GM12878 (cell line): Measurements from ENCODE around the gene UBE2C. TPM values are rescaled to one million over a fixed set of nuclear protein-coding genes. Genes with fewer than 3 reads are reported as not detected.
"Not testable (repeated sequence)": the region's sequence is repeated elsewhere in the genome, so short reads cannot be mapped to it uniquely, and the experiment has no call there.

Source experiments
- ATAC-seq: fragments of 200-7000 bp; cut with Tn5 transposase; 3 replicates; pipeline ENCODE4 v1.9.1; 2020; ENCODE audit warnings: mild to moderate bottlenecking, moderate library complexity
- BruUV-seq: library from RNA; stranded (reverse); fragments of 400-500 nt; replicated peaks from 2 replicates; lab custom pipeline; 2021; lab: Mats Ljungman, UMichigan
- CTCF ChIA-PET: fragments of 300-600 bp; sonication (Branson Sonifier 250); formaldehyde crosslinking; extraction: SDS; loops from one replicate; lab custom pipeline; 2021; ENCODE audit warnings: inconsistent platforms; lab: Yijun Ruan, JAX
- POLR2A ChIA-PET: fragments of 350-600 bp; formaldehyde crosslinking; extraction: SDS; loops from one replicate; lab custom pipeline; 2021; ENCODE audit warnings: inconsistent platforms; lab: Charles Lee
- RAD21 ChIA-PET: fragments of 300-600 bp; sonication (Branson Sonifier 250); formaldehyde crosslinking; loops from one replicate; lab custom pipeline; 2023; ENCODE audit warnings: antibody characterized with exemption; ENCODE audit not compliant: unreplicated experiment; lab: Charles Lee
- SMC1A ChIA-PET: fragments of 300-600 bp; sonication (Branson Sonifier 250); formaldehyde crosslinking; loops from one replicate; lab custom pipeline; 2023; ENCODE audit not compliant: unreplicated experiment, uncharacterized antibody; lab: Charles Lee
- DNase-seq: peaks from one replicate; pipeline ENCODE4 v3.0.0-alpha.2; 2011; ENCODE audit warnings: low read depth, low spot score
- FAIRE-seq: peaks from 3 replicates; lab custom pipeline; 2011; peaks lifted over from hg19 to GRCh38; lab: Jason Lieb, UNC
- H2AFZ ChIP-seq: 2 replicates; pipeline ENCODE4 v1.6.0; 2011; ENCODE audit warnings: low read depth, low read length, control low read depth; ENCODE audit not compliant: control insufficient read depth
- H3K27ac ChIP-seq: 2 replicates; pipeline ENCODE4 v1.5.1; 2011; ENCODE audit warnings: control low read depth; ENCODE audit not compliant: control insufficient read depth, insufficient read depth
- H3K27me3 ChIP-seq, 2 experiments: replicated peaks in 1 of 2; 2 replicates each; pipeline versions ENCODE4 v1.6.0 to v1.6.1; 2011; ENCODE audit warnings: low read length in 1 of 2; ENCODE audit not compliant: control insufficient read depth in 2 of 2, insufficient read depth in 2 of 2
- H3K36me3 ChIP-seq, 2 experiments: 2 replicates each; pipeline ENCODE4 v1.5.1; 2011; ENCODE audit warnings: low read length in 1 of 2; ENCODE audit not compliant: control insufficient read depth in 2 of 2, insufficient read depth in 2 of 2
- H3K4me1 ChIP-seq: 2 replicates; pipeline ENCODE4 v1.6.1; 2011; ENCODE audit warnings: mild to moderate bottlenecking, low read length, moderate library complexity, mixed read lengths; ENCODE audit not compliant: control insufficient read depth, insufficient read depth
- H3K4me2 ChIP-seq: 2 replicates; pipeline ENCODE4 v1.6.0; 2011; ENCODE audit warnings: control low read depth; ENCODE audit not compliant: control insufficient read depth, insufficient read depth
- H3K4me3 ChIP-seq: fragments of 200-600 bp; sonication (generic); 2 replicates; pipeline ENCODE4 v1.5.1; 2016
- H3K79me2 ChIP-seq: 2 replicates; pipeline ENCODE4 v1.6.0; 2011; ENCODE audit warnings: low read length; ENCODE audit not compliant: control insufficient read depth, insufficient read depth
- H3K9ac ChIP-seq: 2 replicates; pipeline ENCODE4 v1.8.0; 2011; ENCODE audit warnings: low read length, control low read depth, mixed read lengths; ENCODE audit not compliant: control insufficient read depth, insufficient read depth
- H3K9me3 ChIP-seq: replicated peaks from 3 replicates; pipeline ENCODE4 v1.5.1; 2011; ENCODE audit warnings: mild to moderate bottlenecking, low read length; ENCODE audit not compliant: control insufficient read depth, insufficient read depth
- H4K20me1 ChIP-seq: 2 replicates; pipeline ENCODE4 v1.6.0; 2011; ENCODE audit not compliant: control insufficient read depth, insufficient read depth
- EGR1 ChIP-seq, 2 experiments: IDR thresholded peaks; 1 replicate in 1 of 2; 2 replicates in 1 of 2; pipeline ENCODE4 v1.6.1; 2011 to 2012; ENCODE audit warnings: low read depth in 2 of 2, low read length in 2 of 2, borderline replicate concordance in 1 of 2, mild to moderate bottlenecking in 1 of 2, moderate library complexity in 1 of 2
- ELK1 ChIP-seq: IDR thresholded peaks from 2 replicates; pipeline ENCODE4 v1.6.1; 2012; ENCODE audit warnings: low read depth, low read length, improper control_type of control experiment
- IRF4 ChIP-seq: IDR thresholded peaks from 2 replicates; pipeline ENCODE4 v1.6.1; 2011; ENCODE audit warnings: low read depth, low read length
- LARP7 ChIP-seq: fragments of 450-650 bp; IDR thresholded peaks from 2 replicates; pipeline ENCODE4 v1.6.1; 2017; ENCODE audit warnings: mild to moderate bottlenecking
- MEF2A ChIP-seq: IDR thresholded peaks from 2 replicates; pipeline ENCODE4 v1.6.1; 2011; ENCODE audit warnings: low read depth, mild to moderate bottlenecking, low read length, moderate library complexity; ENCODE audit not compliant: insufficient read depth
- ZNF274 ChIP-seq: IDR thresholded peaks from one replicate; pipeline ENCODE4 v1.8.0; 2011; ENCODE audit not compliant: insufficient read length, insufficient read depth
- whole genome bisulfite sequencing: methylation state at CpG from one replicate; pipeline ENCODE4 v1.1.6; 2016; ENCODE audit warnings: low lambda C conversion rate; ENCODE audit not compliant: insufficient replicate concordance, insufficient coverage; ENCODE audit errors: missing lambda C conversion rate; 5-methylcytosine and 5-hydroxymethylcytosine counted together
- in situ Hi-C: fragments of 300-500 bp; cut with MboI; formaldehyde crosslinking; loops from 9 replicates; pipeline ENCODE4 v1.14.3; 2018; ENCODE audit warnings: mixed read lengths
- intact Hi-C: fragments of 100-400 bp; cut with micrococcal nuclease; formaldehyde crosslinking; loops from one replicate; pipeline ENCODE4 v1.14.2; 2022; ENCODE audit not compliant: unreplicated experiment
- polyA plus RNA-seq, 11 experiments: library from polyadenylated mRNA; depleted of rRNA in 4 of 11; unstranded in 6 of 11; stranded (reverse) in 5 of 11; fragments of >200 nt; fragmentation: Nextera tagmentation in 4 of 11; fragmentation: Illumina TruSeq in 1 of 11; extraction: Ambion mirVana in 4 of 11; extraction: Trizol in 1 of 11; gene quantifications; 1 replicate in 1 of 11; 2 replicates in 10 of 11; pipeline versions ENCODE4 v1.2.1 to v1.2.3, GENCODE V29; 2011 to 2016; ENCODE audit warnings: inconsistent platforms in 2 of 11, missing spikeins in 2 of 11, low read depth in 1 of 11
- total RNA-seq, 4 experiments: library from RNA; depleted of rRNA in 3 of 4; stranded (reverse); fragments of >200 nt in 3 of 4; fragmentation: Illumina TruSeq in 1 of 4; extraction: Trizol in 1 of 4; gene quantifications; 2 replicates each; pipeline versions ENCODE4 v1.2.1 to v1.2.3, GENCODE V29; 2013 to 2021

UBE2C gene
- total and polyA plus RNA-seq, 10 of the 15 experiments (the other 5 are each of a cell fraction or from before 2014, with no cell fraction given) = 86.2 to 412 (median 176) TPM

DNA sequence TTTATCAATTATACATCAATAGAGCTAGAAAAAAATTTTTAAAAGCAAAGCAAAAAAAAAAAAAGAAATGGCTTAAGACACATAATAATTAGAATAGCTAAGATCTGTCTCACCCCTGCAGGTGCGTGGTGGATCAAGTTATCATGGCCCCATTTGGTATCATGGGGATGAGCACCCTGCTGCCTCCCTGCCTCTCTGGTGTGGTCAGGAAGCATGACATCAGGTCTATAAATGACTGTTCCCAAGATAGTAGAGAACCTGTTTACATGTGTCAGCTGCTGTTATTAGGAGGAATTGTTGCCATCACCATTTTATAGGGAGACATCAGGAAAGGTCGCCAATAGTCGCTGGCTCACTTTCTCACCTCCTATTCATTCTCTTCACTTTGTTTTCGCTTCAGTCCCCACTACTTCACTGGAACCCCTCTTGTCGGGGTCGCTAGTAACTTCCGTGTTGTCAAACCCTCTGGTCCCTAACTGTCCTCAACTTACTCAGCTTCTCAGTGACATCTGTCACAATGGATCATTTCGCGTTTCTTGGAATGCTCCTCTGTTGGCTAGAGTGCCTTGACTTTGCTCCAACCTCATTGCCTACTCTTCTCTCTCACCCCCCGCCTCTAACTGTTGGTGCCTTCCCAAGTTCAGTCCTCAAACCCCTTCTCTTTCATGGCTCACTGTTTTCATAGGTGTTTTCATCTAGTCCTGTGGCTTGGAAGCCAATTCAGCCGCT is 15.9 kb upstream of the UBE2C start:
- intact Hi-C loops = no loop called here
- Histone ChIP-seq H2AFZ (no peak overlapping the region), H3K27ac (no peak overlapping the region), H3K27me3 (no peaks in the 10 kb centered on the region), H4K20me1 (no peaks in the 10 kb centered on the region), H3K9me3 (no peaks in the 10 kb centered on the region), H3K4me2 (no peak overlapping the region), H3K4me1 (0 out of 2 replicates have a peak, but pooled peaks cover 5% of the 10 kb centered on the region), H3K36me3 (peaks cover 2 to 7% of the 10 kb centered on the region in 2 experiments; a peak in 3 of 4 replicates), H3K79me2 (peaks cover 14% of the 10 kb centered on the region), H3K9ac (no peak overlapping the region), H3K4me3 (no peak overlapping the region)
- no TSS peak for BruUV-seq
- ChIA-PET RAD21 (no interaction called here), SMC1A (interaction anchor here (0.9 to 2.2 kb wide), 2 partner anchors 45 to 165 kb away, joined by 3 to 6 read pairs; no protein-coding TSS in a partner anchor), CTCF (interaction anchor here (0.7 to 1.6 kb wide), 5 partner anchors 11 to 217 kb away, joined by 3 to 5 read pairs (median 4); no protein-coding TSS in a partner anchor), POLR2A (interaction anchor here (0.7 to 0.9 kb wide), 2 partner anchors 137 to 138 kb away, joined by 3 read pairs; partner anchors contain the start of gene PCIF1)
- FAIRE-seq (no peak), DNase-seq (no peak), ATAC-seq (no peak)
- TF ChIP-seq EGR1 (IDR thresholded peaks at IDR 0.05; ENCODE audit: borderline replicate concordance in 1 of 2, low read depth in 2 of 2, low read length in 2 of 2) (no peak), MEF2A (no peak), ELK1 (no peak), LARP7 (no peak), IRF4 (no peak), ZNF274 (no peak)
- in situ Hi-C loops = no loop called here
- WGBS = 95% methylated on average over 11 of the region's 11 CpGs

GRCh38 chr20:45797510-45797909 is 14.9 kb upstream of the UBE2C start:
- intact Hi-C loops, RAD21 ChIA-PET, H3K4me1 ChIP-seq, H3K79me2 ChIP-seq, H3K36me3 ChIP-seq, FAIRE-seq, ATAC-seq, H3K4me2 ChIP-seq, H3K4me3 ChIP-seq, in situ Hi-C loops, DNase-seq, H2AFZ ChIP-seq, H3K9ac ChIP-seq, H3K9me3 ChIP-seq, POLR2A ChIA-PET, BruUV-seq, H4K20me1 ChIP-seq, SMC1A ChIA-PET, H3K27ac ChIP-seq, H3K27me3 ChIP-seq: not testable (repeated sequence)
- WGBS = no CpG with 5 or more reads among the region's 1 CpG
- CTCF ChIA-PET = interaction anchor here (5.0 kb wide), 1 partner anchor 173 kb away, joined by 64 read pairs; no protein-coding TSS in a partner anchor

- H3K4me2 ChIP-seq, H3K4me3 ChIP-seq, DNase-seq, FAIRE-seq, intact Hi-C loops, H3K27me3 ChIP-seq, in situ Hi-C loops, H2AFZ ChIP-seq, ATAC-seq, H3K4me1 ChIP-seq, POLR2A ChIA-PET, BruUV-seq, H3K27ac ChIP-seq, H3K9ac ChIP-seq, H4K20me1 ChIP-seq, H3K79me2 ChIP-seq, H3K9me3 ChIP-seq, H3K36me3 ChIP-seq: not testable (repeated sequence)
- SMC1A ChIA-PET = interaction anchor here (0.9 to 2.8 kb wide), 7 partner anchors 10 to 207 kb away, joined by 3 to 35 read pairs (median 3); no protein-coding TSS in a partner anchor
- WGBS = 100% methylated on average over 2 of the region's 3 CpGs
- CTCF ChIA-PET = interaction anchor here (0.9 to 5.0 kb wide), 13 partner anchors 8 to 821 kb away, joined by 3 to 120 read pairs (median 17); partner anchors contain the start of genes ACOT8, PCIF1, ZSWIM1 and ZSWIM3
- RAD21 ChIA-PET = interaction anchor here (1.0 to 2.3 kb wide), 3 partner anchors 45 to 165 kb away, joined by 3 to 22 read pairs (median 3); no protein-coding TSS in a partner anchor
These were observed 14.5 kb upstream of the UBE2C start for GRCh38 chr20:45797955-45798354.
